CD4-positive, alpha-beta T cell (primary cell): ENCODE results near the gene CDK6. TPM values are rescaled to one million over a fixed set of nuclear protein-coding genes. Genes with fewer than 3 reads are reported as not detected.
"Not testable (repeated sequence)": the region's sequence is repeated elsewhere in the genome, so short reads cannot be mapped to it uniquely, and the experiment has no call there.

Experiments used
- ATAC-seq: fragments of 200-7000 bp; cut with Tn5 transposase; one replicate; pipeline ENCODE4 v1.10.0; 2022; ENCODE audit warnings: mild to moderate bottlenecking; ENCODE audit not compliant: poor library complexity
- CTCF ChIA-PET: fragments of 350-600 bp; sonication (Branson Sonifier 250); formaldehyde crosslinking; loops from one replicate; lab custom pipeline; 2021; ENCODE audit warnings: antibody characterized with exemption, inconsistent platforms; lab: Charles Lee
- POLR2A ChIA-PET: fragments of 350-600 bp; sonication (Branson Sonifier 250); formaldehyde crosslinking; loops from one replicate; lab custom pipeline; 2021; ENCODE audit warnings: antibody characterized with exemption, inconsistent platforms; lab: Charles Lee
- DNase-seq, 14 experiments: peaks; one replicate each; pipeline ENCODE4 v3.0.0-alpha.2; 2013 to 2020; ENCODE audit warnings: mixed read lengths in 2 of 14
- H3K27ac ChIP-seq, 2 donors: one replicate each; pipeline versions ENCODE4 v1.5.1 to v1.7.0; 2013; ENCODE audit warnings: low read length in 2 of 2, low read depth in 1 of 2, mild to moderate bottlenecking in 1 of 2
- H3K27me3 ChIP-seq, 2 experiments: 1 replicate in 1 of 2; 2 replicates in 1 of 2; pipeline versions ENCODE4 v1.6.1 to v1.7.0; 2013; ENCODE audit warnings: low read length in 2 of 2, control low read depth in 1 of 2, mild to moderate bottlenecking in 1 of 2, moderate library complexity in 1 of 2; ENCODE audit not compliant: insufficient read depth in 2 of 2, control insufficient read depth in 1 of 2
- H3K36me3 ChIP-seq: one replicate; pipeline ENCODE4 v1.6.1; 2013; ENCODE audit warnings: low read length, control low read depth; ENCODE audit not compliant: insufficient read depth
- H3K4me1 ChIP-seq: one replicate; pipeline ENCODE4 v1.6.1; 2013; ENCODE audit warnings: low read length, control low read depth; ENCODE audit not compliant: insufficient read depth
- H3K4me3 ChIP-seq: one replicate; pipeline ENCODE4 v1.5.1; 2013; ENCODE audit warnings: mild to moderate bottlenecking, low read length, moderate library complexity
- H3K9me3 ChIP-seq, 2 experiments: 1 replicate in 1 of 2; 2 replicates in 1 of 2; pipeline versions ENCODE4 v1.6.1 to v1.7.0; 2013; ENCODE audit warnings: low read length in 2 of 2, mild to moderate bottlenecking in 2 of 2, control low read depth in 1 of 2, moderate library complexity in 1 of 2; ENCODE audit not compliant: control insufficient read depth in 1 of 2, insufficient read depth in 1 of 2
- H3K27ac Mint-ChIP-seq: one replicate; pipeline ENCODE4 v1.8.0; 2020; ENCODE audit warnings: mixed read lengths
- H3K27me3 Mint-ChIP-seq: one replicate; pipeline ENCODE4 v1.8.0; 2021; ENCODE audit warnings: mixed read lengths
- H3K36me3 Mint-ChIP-seq: one replicate; pipeline ENCODE4 v1.8.0; 2021; ENCODE audit warnings: low read depth, mixed read lengths
- H3K4me1 Mint-ChIP-seq: one replicate; pipeline ENCODE4 v1.8.0; 2021; ENCODE audit warnings: low read depth, mixed read lengths
- H3K4me3 Mint-ChIP-seq: one replicate; pipeline ENCODE4 v1.8.0; 2020; ENCODE audit warnings: mild to moderate bottlenecking, mixed read lengths
- H3K9me3 Mint-ChIP-seq: one replicate; pipeline ENCODE4 v1.8.0; 2020; ENCODE audit warnings: mixed read lengths
- CTCF ChIP-seq: fragments of 200-600 bp; IDR thresholded peaks from one replicate; pipeline ENCODE4 v1.8.0; 2022; ENCODE audit warnings: antibody characterized with exemption, mild to moderate bottlenecking
- intact Hi-C, 2 experiments: fragments of 100-400 bp; cut with DNase I in 1 of 2; cut with micrococcal nuclease in 1 of 2; formaldehyde crosslinking; loops; one replicate each; pipeline versions ENCODE4 v1.15.1 to v1.9.0; 2023 to 2025; cut with DNase I, micrococcal nuclease
- total RNA-seq, 174 experiments: library from RNA in 2 of 174; stranded (reverse) in 2 of 174; gene quantifications; one replicate each; pipeline ENCODE4 v1.2.3 and lab custom pipeline; 2021 to 2026

Gene CDK6
- total RNA-seq, 2 experiments from 2014 or later = 13.0 to 13.7 TPM

- H3K27me3 Mint-ChIP-seq = peaks cover 20% of the 10 kb centered on the region
- TF ChIP-seq CTCF = no peak
- H3K4me1 ChIP-seq = no peaks in the 10 kb centered on the region
- ChIA-PET CTCF (no interaction called here), POLR2A (interaction anchor here (0.6 kb wide), 1 partner anchor 246 kb away, joined by 4 read pairs; no protein-coding TSS in a partner anchor)
- no peaks in the 10 kb centered on the region for H3K36me3 ChIP-seq
- H3K27me3 ChIP-seq = no peaks in the 10 kb centered on the region
- H3K27ac ChIP-seq = no peak overlapping the region
- DNase-seq = no peak
- no peak overlapping the region for H3K4me3 ChIP-seq
- H3K27ac Mint-ChIP-seq = no peak overlapping the region
- peaks cover 2% of the 10 kb centered on the region for H3K9me3 Mint-ChIP-seq
- no peak for ATAC-seq
- no peak overlapping the region for H3K4me3 Mint-ChIP-seq
- intact Hi-C loops = no loop called here
- H3K36me3 Mint-ChIP-seq = no peaks in the 10 kb centered on the region
- H3K9me3 ChIP-seq = peaks cover 0 to 14% of the 10 kb centered on the region in 2 experiments
- H3K4me1 Mint-ChIP-seq = peaks cover 14% of the 10 kb centered on the region
These were observed 36.3 kb upstream of the CDK6 start for GRCh38 chr7:92872701-92873100.

GRCh38 chr7:92868683-92869293, 32.4 kb upstream of the CDK6 start:
- TF ChIP-seq CTCF = no peak
- POLR2A ChIA-PET = no interaction called here
- intact Hi-C loops = no loop called here
- ATAC-seq (no peak), DNase-seq (no peak)
- Histone ChIP-seq H3K4me1 (no peaks in the 10 kb centered on the region), H3K9me3 (peaks cover 0 to 14% of the 10 kb centered on the region in 2 experiments), H3K27ac (no peak overlapping the region), H3K36me3 (no peaks in the 10 kb centered on the region), H3K27me3 (no peaks in the 10 kb centered on the region), H3K4me3 (no peak overlapping the region)
- Mint-ChIP-seq H3K9me3 (peaks cover 4% of the 10 kb centered on the region), H3K36me3 (no peaks in the 10 kb centered on the region), H3K27me3 (peaks cover 16% of the 10 kb centered on the region), H3K4me3 (no peak overlapping the region), H3K27ac (no peak overlapping the region), H3K4me1 (no peaks in the 10 kb centered on the region)
- CTCF ChIA-PET = no interaction called here

GRCh38 chr7:92864169-92864568, 27.8 kb upstream of the CDK6 start:
- DNase-seq = peak in 3 of 14 experiments; percentile 40 to 49 (median 41)
- H3K27me3 Mint-ChIP-seq, POLR2A ChIA-PET, H3K4me1 ChIP-seq, H3K27ac Mint-ChIP-seq, H3K9me3 Mint-ChIP-seq, H3K36me3 ChIP-seq, H3K27ac ChIP-seq, H3K4me1 Mint-ChIP-seq, intact Hi-C loops, H3K4me3 ChIP-seq, H3K4me3 Mint-ChIP-seq, ATAC-seq, H3K36me3 Mint-ChIP-seq, H3K27me3 ChIP-seq: not testable (repeated sequence)
- H3K9me3 ChIP-seq = peaks cover 0 to 12% of the 10 kb centered on the region in 2 experiments
- CTCF ChIA-PET = interaction anchor here (1.1 kb wide), 1 partner anchor 82 kb away, joined by 3 read pairs; no protein-coding TSS in a partner anchor

GRCh38 chr7:92856436-92856835, 20.1 kb upstream of the CDK6 start:
- Histone ChIP-seq H3K4me3 (no peak overlapping the region), H3K9me3 (no peaks in the 10 kb centered on the region), H3K27me3 (no peaks in the 10 kb centered on the region), H3K36me3 (no peaks in the 10 kb centered on the region), H3K27ac (no peak overlapping the region), H3K4me1 (no peaks in the 10 kb centered on the region)
- H3K36me3 Mint-ChIP-seq = no peaks in the 10 kb centered on the region
- ATAC-seq = no peak
- no peak overlapping the region for H3K4me3 Mint-ChIP-seq
- POLR2A ChIA-PET = no interaction called here
- no peak for TF ChIP-seq CTCF
- no peaks in the 10 kb centered on the region for H3K27me3 Mint-ChIP-seq
- H3K4me1 Mint-ChIP-seq = no peaks in the 10 kb centered on the region
- intact Hi-C loops = no loop called here
- no peak for DNase-seq
- H3K27ac Mint-ChIP-seq = no peak overlapping the region
- H3K9me3 Mint-ChIP-seq = no peaks in the 10 kb centered on the region
- CTCF ChIA-PET = interaction anchor here (1.4 kb wide), 1 partner anchor 24 kb away, joined by 3 read pairs; no protein-coding TSS in a partner anchor
